ENCODE results near the gene TNIK. TPM values are rescaled to one million over a fixed set of nuclear protein-coding genes. Genes with fewer than 3 reads are reported as not detected.

The TNIK gene
- total and polyA plus RNA-seq, 4 donors = 3.7 to 9.8 (median 5.2) TPM

DNA sequence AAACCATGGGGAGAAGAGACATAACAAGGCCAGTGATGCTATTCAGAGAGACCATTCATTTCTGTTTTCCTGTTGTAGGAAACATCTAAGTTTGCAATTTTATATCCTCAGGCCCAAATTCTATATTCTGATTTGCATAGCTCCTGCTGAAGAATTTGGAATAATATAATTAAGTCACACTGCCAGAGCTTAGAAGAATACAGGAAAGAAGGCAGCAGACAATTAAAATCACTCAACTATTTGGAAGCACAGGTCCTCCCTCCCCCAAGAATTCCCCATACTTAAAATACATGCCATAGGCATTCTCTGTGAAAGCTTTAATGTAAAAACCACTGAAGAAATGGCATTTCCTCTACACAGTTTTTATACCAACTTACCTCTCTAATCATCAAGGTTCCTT lies 366.7 kb downstream of the TNIK start:
- Histone ChIP-seq H3K9ac (ENCODE audit: low read depth in 1 of 2, low read length in 2 of 2) (no peak overlapping the region), H3K9me3 (ENCODE audit: control insufficient read depth in 4 of 4, low read length in 3 of 4) (no peaks in the 10 kb centered on the region), H3K4me3 (ENCODE audit: low read depth in 1 of 3, low read length in 3 of 3) (no peak overlapping the region), H3K27me3 (ENCODE audit: control insufficient read depth in 4 of 4, insufficient read depth in 4 of 4, low read length in 3 of 4) (no peaks in the 10 kb centered on the region), H3K27ac (ENCODE audit: low read depth in 1 of 2, low read length in 2 of 2) (peak overlapping the region; percentile 72 to 87), H3K4me1 (ENCODE audit: control insufficient read depth in 4 of 4, insufficient read depth in 4 of 4, low read length in 3 of 4) (peaks cover 4 to 38% (median 19%) of the 10 kb centered on the region in 4 donors), H3K36me3 (ENCODE audit: control insufficient read depth in 4 of 4, insufficient read depth in 3 of 4, low read depth in 1 of 4, low read length in 3 of 4) (no peaks in the 10 kb centered on the region)
- no peak for TF ChIP-seq RAD21 (IDR thresholded peaks at IDR 0.05)
- TF ChIP-seq HNF4G (IDR thresholded peaks at IDR 0.05) = no peak
- no peak for TF ChIP-seq ATF3 (IDR thresholded peaks at IDR 0.05)
- no peak for TF ChIP-seq MAX (IDR thresholded peaks at IDR 0.05)
- TF ChIP-seq, protein P1, sequence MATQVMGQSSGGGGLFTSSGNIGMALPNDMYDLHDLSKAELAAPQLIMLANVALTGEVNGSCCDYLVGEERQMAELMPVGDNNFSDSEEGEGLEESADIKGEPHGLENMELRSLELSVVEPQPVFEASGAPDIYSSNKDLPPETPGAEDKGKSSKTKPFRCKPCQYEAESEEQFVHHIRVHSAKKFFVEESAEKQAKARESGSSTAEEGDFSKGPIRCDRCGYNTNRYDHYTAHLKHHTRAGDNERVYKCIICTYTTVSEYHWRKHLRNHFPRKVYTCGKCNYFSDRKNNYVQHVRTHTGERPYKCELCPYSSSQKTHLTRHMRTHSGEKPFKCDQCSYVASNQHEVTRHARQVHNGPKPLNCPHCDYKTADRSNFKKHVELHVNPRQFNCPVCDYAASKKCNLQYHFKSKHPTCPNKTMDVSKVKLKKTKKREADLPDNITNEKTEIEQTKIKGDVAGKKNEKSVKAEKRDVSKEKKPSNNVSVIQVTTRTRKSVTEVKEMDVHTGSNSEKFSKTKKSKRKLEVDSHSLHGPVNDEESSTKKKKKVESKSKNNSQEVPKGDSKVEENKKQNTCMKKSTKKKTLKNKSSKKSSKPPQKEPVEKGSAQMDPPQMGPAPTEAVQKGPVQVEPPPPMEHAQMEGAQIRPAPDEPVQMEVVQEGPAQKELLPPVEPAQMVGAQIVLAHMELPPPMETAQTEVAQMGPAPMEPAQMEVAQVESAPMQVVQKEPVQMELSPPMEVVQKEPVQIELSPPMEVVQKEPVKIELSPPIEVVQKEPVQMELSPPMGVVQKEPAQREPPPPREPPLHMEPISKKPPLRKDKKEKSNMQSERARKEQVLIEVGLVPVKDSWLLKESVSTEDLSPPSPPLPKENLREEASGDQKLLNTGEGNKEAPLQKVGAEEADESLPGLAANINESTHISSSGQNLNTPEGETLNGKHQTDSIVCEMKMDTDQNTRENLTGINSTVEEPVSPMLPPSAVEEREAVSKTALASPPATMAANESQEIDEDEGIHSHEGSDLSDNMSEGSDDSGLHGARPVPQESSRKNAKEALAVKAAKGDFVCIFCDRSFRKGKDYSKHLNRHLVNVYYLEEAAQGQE (IDR thresholded peaks at IDR 0.05) = no peak
- TF ChIP-seq, protein P2, sequence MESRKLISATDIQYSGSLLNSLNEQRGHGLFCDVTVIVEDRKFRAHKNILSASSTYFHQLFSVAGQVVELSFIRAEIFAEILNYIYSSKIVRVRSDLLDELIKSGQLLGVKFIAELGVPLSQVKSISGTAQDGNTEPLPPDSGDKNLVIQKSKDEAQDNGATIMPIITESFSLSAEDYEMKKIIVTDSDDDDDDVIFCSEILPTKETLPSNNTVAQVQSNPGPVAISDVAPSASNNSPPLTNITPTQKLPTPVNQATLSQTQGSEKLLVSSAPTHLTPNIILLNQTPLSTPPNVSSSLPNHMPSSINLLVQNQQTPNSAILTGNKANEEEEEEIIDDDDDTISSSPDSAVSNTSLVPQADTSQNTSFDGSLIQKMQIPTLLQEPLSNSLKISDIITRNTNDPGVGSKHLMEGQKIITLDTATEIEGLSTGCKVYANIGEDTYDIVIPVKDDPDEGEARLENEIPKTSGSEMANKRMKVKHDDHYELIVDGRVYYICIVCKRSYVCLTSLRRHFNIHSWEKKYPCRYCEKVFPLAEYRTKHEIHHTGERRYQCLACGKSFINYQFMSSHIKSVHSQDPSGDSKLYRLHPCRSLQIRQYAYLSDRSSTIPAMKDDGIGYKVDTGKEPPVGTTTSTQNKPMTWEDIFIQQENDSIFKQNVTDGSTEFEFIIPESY (IDR thresholded peaks at IDR 0.05) = no peak
- no peak for TF ChIP-seq NR2F2 (IDR thresholded peaks at IDR 0.05)
- no peak for TF ChIP-seq TAF1 (conservative IDR thresholded peaks at IDR 0.05)
- TF ChIP-seq SP1 (IDR thresholded peaks at IDR 0.05) = no peak
- no peak for TF ChIP-seq FOXA2 (IDR thresholded peaks at IDR 0.05)
- TF ChIP-seq YY1 (IDR thresholded peaks at IDR 0.05) = no peak
- no peak for TF ChIP-seq EGR1 (IDR thresholded peaks at IDR 0.05; ENCODE audit: low read depth in 2 of 2)
- TF ChIP-seq HNF4A (conservative IDR thresholded peaks at IDR 0.05) = no peak
- TF ChIP-seq FOXA1 (IDR thresholded peaks at IDR 0.05) = no peak
- TF ChIP-seq, protein P3, sequence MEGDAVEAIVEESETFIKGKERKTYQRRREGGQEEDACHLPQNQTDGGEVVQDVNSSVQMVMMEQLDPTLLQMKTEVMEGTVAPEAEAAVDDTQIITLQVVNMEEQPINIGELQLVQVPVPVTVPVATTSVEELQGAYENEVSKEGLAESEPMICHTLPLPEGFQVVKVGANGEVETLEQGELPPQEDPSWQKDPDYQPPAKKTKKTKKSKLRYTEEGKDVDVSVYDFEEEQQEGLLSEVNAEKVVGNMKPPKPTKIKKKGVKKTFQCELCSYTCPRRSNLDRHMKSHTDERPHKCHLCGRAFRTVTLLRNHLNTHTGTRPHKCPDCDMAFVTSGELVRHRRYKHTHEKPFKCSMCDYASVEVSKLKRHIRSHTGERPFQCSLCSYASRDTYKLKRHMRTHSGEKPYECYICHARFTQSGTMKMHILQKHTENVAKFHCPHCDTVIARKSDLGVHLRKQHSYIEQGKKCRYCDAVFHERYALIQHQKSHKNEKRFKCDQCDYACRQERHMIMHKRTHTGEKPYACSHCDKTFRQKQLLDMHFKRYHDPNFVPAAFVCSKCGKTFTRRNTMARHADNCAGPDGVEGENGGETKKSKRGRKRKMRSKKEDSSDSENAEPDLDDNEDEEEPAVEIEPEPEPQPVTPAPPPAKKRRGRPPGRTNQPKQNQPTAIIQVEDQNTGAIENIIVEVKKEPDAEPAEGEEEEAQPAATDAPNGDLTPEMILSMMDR (IDR thresholded peaks at IDR 0.05; ENCODE audit: low read depth, low read length, missing input control) = no peak
- DNase-seq (ENCODE audit: low spot score) = no peak

DNA sequence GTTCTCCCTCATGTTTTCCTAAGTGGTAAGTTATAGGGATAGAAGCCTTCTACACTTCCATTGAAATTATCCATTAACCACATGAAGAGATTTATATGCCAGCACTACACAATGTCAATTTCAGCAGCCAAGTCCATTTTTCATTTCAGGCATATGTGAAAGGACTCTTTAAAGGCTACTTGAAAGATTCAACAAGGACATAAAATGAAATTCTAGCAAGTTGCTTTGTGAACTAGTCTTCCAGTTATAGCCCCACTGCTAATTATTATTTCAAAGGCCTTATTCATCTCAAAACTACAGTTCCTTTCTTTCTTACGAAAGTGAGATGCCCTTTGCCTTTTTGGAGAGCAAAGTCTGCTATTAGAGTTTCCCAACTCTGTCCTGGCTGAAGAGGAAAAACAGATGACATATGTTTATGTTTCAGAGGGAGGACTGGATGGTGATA lies 367.7 kb downstream of the TNIK start:
- Histone ChIP-seq H3K9me3 (ENCODE audit: control insufficient read depth in 4 of 4, low read length in 3 of 4) (no peaks in the 10 kb centered on the region), H3K27ac (ENCODE audit: low read depth in 1 of 2, low read length in 2 of 2) (peak overlapping the region; percentile 87 to 89), H3K36me3 (ENCODE audit: control insufficient read depth in 4 of 4, insufficient read depth in 3 of 4, low read depth in 1 of 4, low read length in 3 of 4) (no peaks in the 10 kb centered on the region), H3K4me1 (ENCODE audit: control insufficient read depth in 4 of 4, insufficient read depth in 4 of 4, low read length in 3 of 4) (peaks cover 4 to 38% (median 19%) of the 10 kb centered on the region in 4 donors), H3K27me3 (ENCODE audit: control insufficient read depth in 4 of 4, insufficient read depth in 4 of 4, low read length in 3 of 4) (no peaks in the 10 kb centered on the region), H3K4me3 (ENCODE audit: low read depth in 1 of 3, low read length in 3 of 3) (peak overlapping the region in 1 of 3 donors; percentile 18), H3K9ac (ENCODE audit: low read depth in 1 of 2, low read length in 2 of 2) (no peak overlapping the region)
- 18% methylated on average over 1 of the region's 1 CpG for WGBS
- no peak for DNase-seq (ENCODE audit: low spot score)
- TF ChIP-seq ATF3 (IDR thresholded peaks at IDR 0.05) (peak; percentile 20), GABPA (IDR thresholded peaks at IDR 0.05 in 1 of 2, conservative IDR thresholded peaks at IDR 0.05 in 1 of 2) (no peak), FOXA1 (IDR thresholded peaks at IDR 0.05) (no peak), MAX (IDR thresholded peaks at IDR 0.05) (peak; percentile 84), NR2F2 (IDR thresholded peaks at IDR 0.05) (peak; percentile 95), YY1 (IDR thresholded peaks at IDR 0.05) (peak; percentile 84), HNF4G (IDR thresholded peaks at IDR 0.05) (peak; percentile 97), JUND (IDR thresholded peaks at IDR 0.05) (peak; percentile 81 to 82), TAF1 (conservative IDR thresholded peaks at IDR 0.05) (peak; percentile 34), FOXA2 (IDR thresholded peaks at IDR 0.05) (no peak)
- TF ChIP-seq, protein P1 (IDR thresholded peaks at IDR 0.05) = peak; percentile 66
- TF ChIP-seq, protein P2 (IDR thresholded peaks at IDR 0.05) = peak; percentile 67
